MM.1S (cell line): ENCODE data around the gene WDFY4.

Source experiments
- DNase-seq: peaks from one replicate; pipeline ENCODE4 v3.0.0-alpha.2; 2015
- H2AFZ ChIP-seq: fragments of 300-600 bp; sonication (generic); 2 replicates; pipeline ENCODE4 v1.6.0; 2016; ENCODE audit warnings: antibody characterized with exemption, low read length
- H3F3A ChIP-seq: fragments of 300-600 bp; sonication (generic); 2 replicates; pipeline ENCODE4 v1.6.1; 2016; ENCODE audit warnings: mild to moderate bottlenecking, antibody characterized with exemption, low read length, moderate library complexity, mixed read lengths; ENCODE audit not compliant: insufficient read depth
- H3K27ac ChIP-seq: fragments of 300-600 bp; sonication (generic); 2 replicates; pipeline ENCODE4 v1.5.1; 2016; ENCODE audit warnings: mild to moderate bottlenecking, low read length
- H3K27me3 ChIP-seq: fragments of 300-600 bp; sonication (generic); replicated peaks from 2 replicates; pipeline ENCODE4 v1.6.0; 2016; ENCODE audit warnings: low read length; ENCODE audit not compliant: insufficient read depth
- H3K36me3 ChIP-seq: fragments of 300-600 bp; sonication (generic); replicated peaks from 2 replicates; pipeline ENCODE4 v1.6.1; 2016; ENCODE audit warnings: mild to moderate bottlenecking, low read length, mixed read lengths; ENCODE audit not compliant: insufficient read depth
- H3K4me1 ChIP-seq: fragments of 300-600 bp; sonication (generic); 2 replicates; pipeline ENCODE4 v1.6.1; 2016; ENCODE audit warnings: low read length, mixed read lengths
- H3K4me2 ChIP-seq: fragments of 300-600 bp; sonication (generic); 2 replicates; pipeline ENCODE4 v1.6.0; 2016; ENCODE audit warnings: low read depth, low read length
- H3K4me3 ChIP-seq: fragments of 300-600 bp; sonication (generic); 2 replicates; pipeline ENCODE4 v1.5.1; 2016; ENCODE audit warnings: low read length, mixed read lengths
- H3K79me2 ChIP-seq: fragments of 300-600 bp; sonication (generic); 2 replicates; pipeline ENCODE4 v1.6.1; 2016; ENCODE audit warnings: mixed run types, low read length, mixed read lengths
- H3K9ac ChIP-seq: fragments of 300-600 bp; sonication (generic); 2 replicates; pipeline ENCODE4 v1.6.1; 2016; ENCODE audit warnings: low read length, mixed read lengths
- H3K9me2 ChIP-seq: fragments of 300-600 bp; sonication (generic); replicated peaks from 2 replicates; pipeline ENCODE4 v1.6.1; 2016; ENCODE audit warnings: mild to moderate bottlenecking, low read length, mixed read lengths; ENCODE audit not compliant: insufficient read depth
- H3K9me3 ChIP-seq: fragments of 300-600 bp; sonication (generic); replicated peaks from 2 replicates; pipeline ENCODE4 v1.6.1; 2016; ENCODE audit warnings: mild to moderate bottlenecking, low read length, mixed read lengths; ENCODE audit not compliant: insufficient read depth
- H4K20me1 ChIP-seq: fragments of 300-600 bp; sonication (generic); 2 replicates; pipeline ENCODE4 v1.6.1; 2016; ENCODE audit warnings: mild to moderate bottlenecking, low read length, moderate library complexity, mixed read lengths; ENCODE audit not compliant: insufficient read depth
- EZH2 ChIP-seq: fragments of 300-600 bp; sonication (generic); optimal IDR thresholded peaks from 2 replicates; pipeline ENCODE3; 2017; ENCODE audit warnings: low read depth, mild to moderate bottlenecking, antibody characterized with exemption, low read length, mixed read lengths
- EZH2phosphoT487 ChIP-seq: fragments of 300-600 bp; sonication (generic); IDR thresholded peaks from 2 replicates; pipeline ENCODE4 v1.6.1; 2018; ENCODE audit warnings: antibody characterized with exemption, low read length
- TF ChIP-seq, protein P1 (sequence below): fragments of 300-600 bp; sonication (generic); IDR thresholded peaks from 2 replicates; pipeline ENCODE4 v1.5.1; 2016; ENCODE audit warnings: antibody characterized with exemption, low read length, mixed read lengths

Gene WDFY4

DNA sequence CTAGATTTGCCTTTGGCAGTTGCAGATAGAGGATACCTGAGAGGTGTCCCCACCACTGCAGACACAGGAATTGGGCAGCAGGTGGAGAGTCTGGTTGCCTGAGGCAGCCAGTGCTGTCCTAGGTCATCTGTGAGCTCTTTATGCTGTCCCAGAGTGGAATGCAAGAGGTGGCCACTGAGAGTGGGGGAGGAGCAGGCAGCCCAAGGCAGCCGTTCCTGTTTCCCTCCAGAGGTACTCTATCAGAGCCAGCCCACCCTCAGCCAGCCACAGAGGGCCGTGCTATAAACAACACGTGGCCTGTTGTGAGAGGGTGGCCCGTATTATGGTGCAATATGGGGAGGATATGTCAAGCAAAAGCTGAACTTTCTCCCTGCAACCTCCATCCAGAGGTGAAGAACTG lies 246.5 kb downstream of the WDFY4 start:
- H3K9me3 ChIP-seq = no peaks in the 10 kb centered on the region
- H4K20me1 ChIP-seq = no peaks in the 10 kb centered on the region
- no peak overlapping the region for H2AFZ ChIP-seq
- H3K9ac ChIP-seq = no peak overlapping the region
- H3K27me3 ChIP-seq = no peaks in the 10 kb centered on the region
- no peaks in the 10 kb centered on the region for H3K36me3 ChIP-seq
- H3K4me1 ChIP-seq = no peaks in the 10 kb centered on the region
- no peak overlapping the region for H3K4me3 ChIP-seq
- no peaks in the 10 kb centered on the region for H3K9me2 ChIP-seq
- H3K27ac ChIP-seq = no peak overlapping the region
- H3F3A ChIP-seq = no peaks in the 10 kb centered on the region
- no peak for DNase-seq
- TF ChIP-seq EZH2 (no peak), EZH2phosphoT487 (no peak)
- TF ChIP-seq, protein P1, sequence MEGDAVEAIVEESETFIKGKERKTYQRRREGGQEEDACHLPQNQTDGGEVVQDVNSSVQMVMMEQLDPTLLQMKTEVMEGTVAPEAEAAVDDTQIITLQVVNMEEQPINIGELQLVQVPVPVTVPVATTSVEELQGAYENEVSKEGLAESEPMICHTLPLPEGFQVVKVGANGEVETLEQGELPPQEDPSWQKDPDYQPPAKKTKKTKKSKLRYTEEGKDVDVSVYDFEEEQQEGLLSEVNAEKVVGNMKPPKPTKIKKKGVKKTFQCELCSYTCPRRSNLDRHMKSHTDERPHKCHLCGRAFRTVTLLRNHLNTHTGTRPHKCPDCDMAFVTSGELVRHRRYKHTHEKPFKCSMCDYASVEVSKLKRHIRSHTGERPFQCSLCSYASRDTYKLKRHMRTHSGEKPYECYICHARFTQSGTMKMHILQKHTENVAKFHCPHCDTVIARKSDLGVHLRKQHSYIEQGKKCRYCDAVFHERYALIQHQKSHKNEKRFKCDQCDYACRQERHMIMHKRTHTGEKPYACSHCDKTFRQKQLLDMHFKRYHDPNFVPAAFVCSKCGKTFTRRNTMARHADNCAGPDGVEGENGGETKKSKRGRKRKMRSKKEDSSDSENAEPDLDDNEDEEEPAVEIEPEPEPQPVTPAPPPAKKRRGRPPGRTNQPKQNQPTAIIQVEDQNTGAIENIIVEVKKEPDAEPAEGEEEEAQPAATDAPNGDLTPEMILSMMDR = no peak
- no peak overlapping the region for H3K4me2 ChIP-seq
- no peaks in the 10 kb centered on the region for H3K79me2 ChIP-seq

DNA sequence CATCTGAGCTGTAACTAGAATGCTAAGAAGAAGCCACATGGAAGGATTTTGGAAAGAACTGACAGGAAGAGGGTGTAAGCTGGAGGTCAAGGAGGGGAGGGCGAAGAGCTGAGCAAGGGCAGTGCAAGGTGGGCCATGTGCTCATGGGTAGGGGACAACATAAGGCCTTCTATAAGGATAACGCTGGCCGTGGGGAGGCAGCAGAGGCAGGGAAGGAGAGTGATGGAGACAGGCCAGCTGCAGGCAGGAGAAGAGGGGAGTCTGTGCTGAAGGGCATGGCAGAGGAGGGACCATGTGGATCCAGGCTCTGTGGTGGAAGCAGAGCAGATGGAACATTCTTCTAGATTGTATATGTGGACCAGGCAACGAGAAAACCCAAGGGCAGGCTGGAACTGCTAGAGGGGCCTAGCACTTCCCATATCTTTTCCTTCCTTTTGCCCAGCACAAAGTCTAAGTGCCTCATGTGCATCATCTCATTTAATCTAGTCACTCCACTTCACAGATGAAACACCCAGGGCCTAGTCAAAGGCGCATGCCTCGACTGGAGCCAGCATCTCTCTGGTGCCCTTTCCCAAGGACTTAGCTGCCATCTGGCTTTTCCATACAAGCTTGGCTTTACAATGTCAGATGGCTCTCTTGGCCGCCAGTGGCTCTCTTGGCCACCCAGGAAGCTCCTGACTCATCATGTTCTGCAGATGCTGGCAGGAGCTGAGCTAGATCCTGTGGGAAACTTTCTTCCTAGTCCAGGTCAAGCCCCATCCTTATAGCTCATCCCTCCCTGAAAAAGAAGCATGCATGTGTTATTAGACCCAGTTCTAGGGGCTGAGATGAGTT lies 248.4 kb downstream of the WDFY4 start:
- Histone ChIP-seq H3K27me3 (no peaks in the 10 kb centered on the region), H4K20me1 (no peaks in the 10 kb centered on the region), H3K4me1 (no peaks in the 10 kb centered on the region), H3K27ac (no peak overlapping the region), H3K4me3 (no peak overlapping the region), H3K9me3 (no peaks in the 10 kb centered on the region), H3K79me2 (no peaks in the 10 kb centered on the region), H3K4me2 (no peak overlapping the region), H2AFZ (no peak overlapping the region), H3K9me2 (no peaks in the 10 kb centered on the region), H3F3A (no peaks in the 10 kb centered on the region), H3K9ac (no peak overlapping the region), H3K36me3 (no peaks in the 10 kb centered on the region)
- no peak for DNase-seq
- TF ChIP-seq EZH2phosphoT487 = no peak
- TF ChIP-seq, protein P1 = no peak
- no peak for TF ChIP-seq EZH2

DNA sequence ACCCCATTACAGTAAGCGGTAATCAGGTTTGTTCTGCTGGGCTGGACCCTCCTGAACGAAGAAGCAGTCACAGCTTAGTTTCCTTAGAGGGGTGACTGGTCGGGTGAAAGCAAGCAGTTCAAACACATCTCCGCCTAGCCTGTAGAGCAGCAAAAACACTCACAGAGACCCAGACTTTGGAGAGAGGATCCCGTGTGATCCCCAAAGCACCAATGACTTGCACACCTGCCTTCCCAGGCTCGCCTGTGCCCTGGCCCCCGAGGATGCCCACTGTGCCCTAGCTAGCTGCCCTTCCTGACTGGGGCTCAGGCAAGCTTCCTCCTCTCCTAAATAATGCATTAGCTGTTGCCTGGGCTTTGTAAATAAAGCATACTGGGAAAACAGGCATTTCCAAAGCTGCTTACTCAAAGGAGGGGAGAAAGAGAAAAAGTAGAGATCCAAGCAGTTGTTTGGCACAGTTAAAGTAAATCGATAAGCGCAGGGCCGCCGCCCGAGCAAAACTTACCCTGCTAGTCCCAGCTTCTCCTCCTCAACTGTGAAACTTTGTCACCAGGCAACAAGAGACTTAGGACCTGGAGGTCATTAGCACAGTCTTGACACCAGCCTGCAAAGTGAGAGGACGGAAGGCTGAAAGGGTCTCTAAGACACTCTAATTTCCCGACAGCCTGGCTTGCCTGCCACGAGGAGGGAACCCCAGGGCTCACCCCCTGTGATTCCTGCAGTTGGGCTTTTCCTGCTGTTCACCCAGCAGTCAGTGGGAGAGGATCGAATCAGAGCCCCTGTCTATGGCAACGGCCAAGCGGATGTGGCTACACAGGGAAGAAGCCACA lies 250.2 kb downstream of the WDFY4 start:
- H3K27ac ChIP-seq = no peak overlapping the region
- no peaks in the 10 kb centered on the region for H3K9me2 ChIP-seq
- no peak for DNase-seq

More for the DNA sequence above, 250.2 kb downstream of the WDFY4 start:
- TF ChIP-seq, protein P1 = no peak
- TF ChIP-seq EZH2 = no peak
- Histone ChIP-seq H3K27me3 (no peaks in the 10 kb centered on the region), H3K9ac (no peak overlapping the region), H3F3A (no peaks in the 10 kb centered on the region), H3K4me1 (no peaks in the 10 kb centered on the region), H3K9me3 (no peaks in the 10 kb centered on the region), H3K36me3 (no peaks in the 10 kb centered on the region), H3K4me2 (no peak overlapping the region), H2AFZ (no peak overlapping the region), H3K4me3 (no peak overlapping the region), H4K20me1 (no peaks in the 10 kb centered on the region), H3K79me2 (no peaks in the 10 kb centered on the region)
